ENCODE results near the gene SLIT3.
A peak's percentile ranks its signal among the peaks of the same experiment; 100 is the strongest.

SLIT3 gene

DNA sequence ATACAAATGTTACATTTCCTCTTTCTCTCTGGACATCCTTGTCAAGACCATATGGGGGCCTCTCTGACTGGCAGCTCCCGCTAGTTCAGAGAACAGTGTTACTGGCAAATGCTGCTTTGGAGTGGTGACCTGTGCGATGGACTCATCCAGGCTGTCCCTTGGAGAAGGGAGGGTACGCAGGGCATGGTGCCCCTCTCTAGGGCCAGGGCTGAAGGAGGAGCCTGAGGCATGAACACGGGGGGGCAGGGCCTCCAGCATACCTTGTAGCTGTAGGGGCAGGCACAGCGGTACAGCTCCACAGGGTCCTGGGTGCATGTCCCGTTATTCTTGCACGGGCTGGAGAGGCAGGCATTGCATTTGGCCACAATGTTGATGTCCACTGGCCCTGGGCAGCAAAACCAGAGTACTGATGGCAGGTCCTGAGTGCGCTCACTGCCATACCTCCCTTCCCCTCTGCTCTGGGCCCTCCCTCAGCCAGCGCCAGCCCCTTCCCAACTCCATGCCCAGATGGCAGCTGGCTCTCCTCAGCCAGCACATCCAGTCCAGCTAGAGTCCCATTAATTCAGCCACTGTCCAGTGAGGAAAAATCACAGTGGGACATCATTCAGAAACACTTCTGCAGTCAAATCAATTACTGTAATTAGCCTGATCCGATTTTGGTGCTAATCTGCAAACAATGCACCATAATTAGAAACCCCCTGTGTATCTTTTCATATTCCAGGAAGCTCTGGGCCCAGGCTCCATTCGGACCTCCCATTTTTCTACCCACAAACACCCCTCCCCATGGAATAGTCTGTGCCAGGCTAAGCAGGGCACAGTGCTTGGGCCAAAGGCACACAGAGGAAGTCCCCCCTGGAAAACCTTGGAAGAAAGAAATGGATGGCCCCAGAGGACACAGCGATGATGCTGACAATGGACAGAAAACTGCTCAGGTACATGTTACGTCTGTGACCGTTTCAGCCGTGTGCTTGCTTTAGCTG lies 592.9 kb downstream of the SLIT3 start:
- no peak for DNase-seq (ENCODE audit: low read depth, low spot score)
- no peak overlapping the region for H3K4me3 ChIP-seq (ENCODE audit: low read length)

GRCh38 chr5:168706655-168707069 lies 594.3 kb downstream of the SLIT3 start:
- peak; percentile 19 for DNase-seq (ENCODE audit: low read depth, low spot score)

DNA sequence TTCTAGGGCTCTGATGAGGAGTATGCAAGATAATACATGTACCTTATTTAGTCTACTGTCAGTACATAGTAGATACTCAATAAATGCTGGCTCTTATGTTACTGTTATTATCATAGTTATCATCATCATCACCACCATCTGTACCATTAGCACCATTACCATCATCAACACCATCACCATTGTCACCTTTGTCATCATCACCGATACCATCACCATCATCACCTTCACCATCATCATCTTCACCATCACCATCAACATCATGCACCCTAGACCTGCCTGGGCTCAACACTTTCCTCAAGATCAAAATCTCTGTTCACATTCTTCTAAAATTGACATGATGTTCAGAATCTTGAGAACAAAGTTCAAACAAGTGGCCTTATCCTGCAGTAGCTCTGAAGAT lies 595.6 kb downstream of the SLIT3 start:
- DNase-seq (ENCODE audit: low read depth, low spot score): no peak
- H3K4me3 ChIP-seq (ENCODE audit: low read length): no peak overlapping the region

More at GRCh38 chr5:168706655-168707069, 594.3 kb downstream of the SLIT3 start:
- no peak overlapping the region for H3K4me3 ChIP-seq (ENCODE audit: low read length)

GRCh38 chr5:168702511-168702910 lies 598.4 kb downstream of the SLIT3 start:
- no peak overlapping the region for H3K4me3 ChIP-seq (ENCODE audit: low read length)
- no peak for DNase-seq (ENCODE audit: low read depth, low spot score)

GRCh38 chr5:168701641-168702040 lies 599.3 kb downstream of the SLIT3 start:
- no peak overlapping the region for H3K4me3 ChIP-seq (ENCODE audit: low read length)
- no peak for DNase-seq (ENCODE audit: low read depth, low spot score)

DNA sequence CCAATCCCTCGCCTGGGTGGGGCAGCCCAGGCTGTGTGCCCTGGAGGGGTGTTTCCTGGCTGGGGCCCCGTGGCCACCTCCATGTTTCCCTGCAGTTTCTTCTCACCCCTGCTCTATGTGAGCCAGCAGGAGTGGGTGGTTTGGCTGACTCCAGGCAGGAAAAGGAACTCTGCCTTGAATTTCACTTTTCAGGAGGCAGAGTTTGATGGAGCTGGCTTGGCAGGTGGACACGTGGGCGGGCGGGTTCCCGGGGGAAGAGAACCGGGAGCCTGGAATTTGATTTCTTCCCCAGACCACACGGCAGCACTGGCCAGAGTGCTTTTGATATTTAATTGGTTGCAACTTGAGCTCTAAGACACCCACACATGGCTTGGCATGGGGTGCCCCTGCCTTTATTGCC lies 601.9 kb downstream of the SLIT3 start:
- no peak for DNase-seq (ENCODE audit: low read depth, low spot score)
- H3K4me3 ChIP-seq (ENCODE audit: low read length): no peak overlapping the region

DNA sequence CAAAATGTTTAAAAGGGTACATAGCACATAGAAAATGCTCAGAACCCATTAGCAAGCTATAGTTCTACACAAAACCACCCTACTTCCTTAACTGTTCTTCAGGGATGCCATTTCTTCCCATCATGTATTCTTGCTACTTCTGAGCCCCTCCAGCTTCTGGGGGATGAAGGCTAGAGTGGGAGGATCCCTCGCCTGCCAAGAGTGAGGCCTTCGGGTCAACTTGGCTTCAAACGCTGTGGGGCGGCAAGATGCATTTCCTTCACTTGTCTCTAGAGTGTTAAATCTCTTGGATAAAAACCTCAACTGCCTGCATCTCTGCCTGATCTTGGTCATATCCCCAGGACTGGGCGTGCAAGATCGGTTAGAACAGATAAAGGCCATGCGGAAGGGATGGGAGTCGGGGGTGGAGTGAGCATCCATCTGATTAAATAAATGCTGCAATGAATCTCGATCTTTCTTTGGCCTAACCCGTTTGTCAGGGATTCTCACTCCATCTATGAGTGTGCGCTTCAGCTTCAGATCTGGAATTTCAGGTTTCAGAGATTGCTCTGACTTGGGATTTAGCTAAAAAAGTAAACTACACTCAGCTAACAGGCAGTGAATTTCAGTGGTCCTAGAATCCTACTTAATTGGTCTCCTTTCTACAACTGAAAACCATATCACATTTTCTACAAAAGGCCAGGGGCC lies 603.8 kb downstream of the SLIT3 start:
- no peak for DNase-seq (ENCODE audit: low read depth, low spot score)
- no peak overlapping the region for H3K4me3 ChIP-seq (ENCODE audit: low read length)

DNA sequence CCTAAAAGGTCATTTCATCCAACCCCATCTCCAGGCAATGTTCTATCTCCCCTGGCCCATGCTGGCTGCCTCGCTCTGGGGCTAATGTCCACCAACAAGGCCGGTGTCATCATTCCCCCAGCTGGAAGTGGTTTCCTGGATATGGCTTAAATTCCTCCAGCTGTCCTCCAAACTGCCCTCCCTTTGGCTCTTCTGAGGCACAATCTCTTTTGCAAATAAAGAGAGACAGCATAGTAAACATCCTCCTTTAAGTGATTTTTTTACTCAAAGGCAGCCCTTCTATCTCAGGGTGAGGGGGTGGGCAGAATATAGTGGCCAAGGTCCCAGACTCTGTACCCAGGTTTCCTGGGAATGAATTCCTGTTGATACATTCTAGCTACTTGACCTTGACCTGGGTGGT lies 604.3 kb downstream of the SLIT3 start:
- no peak for DNase-seq (ENCODE audit: low read depth, low spot score)

DNA sequence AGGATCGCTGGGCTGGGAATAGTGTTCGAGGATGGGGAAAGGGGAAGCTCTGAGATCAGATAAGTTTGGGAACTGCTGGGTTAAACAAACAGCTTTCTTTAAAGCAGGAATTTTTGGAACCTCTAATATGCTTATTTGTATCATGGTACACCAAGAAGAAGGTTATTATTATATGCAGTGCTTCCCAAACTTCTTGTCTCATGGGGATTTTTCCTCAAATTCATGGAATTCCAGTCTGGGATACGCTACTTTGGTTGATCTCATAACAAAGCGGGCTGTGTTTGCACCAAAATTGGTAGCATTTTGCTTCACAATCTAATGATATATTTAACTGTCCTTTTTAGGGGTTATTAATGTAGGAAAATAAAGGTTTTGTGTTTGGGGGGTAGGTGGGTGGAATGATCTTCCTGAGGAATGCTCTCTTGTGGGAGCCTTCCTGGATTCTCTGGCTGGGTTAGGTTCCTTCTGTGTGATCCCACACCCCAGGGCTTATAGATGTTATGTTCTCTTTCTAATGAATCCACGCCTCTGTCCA lies 605.6 kb downstream of the SLIT3 start:
- DNase-seq (ENCODE audit: low read depth, low spot score): no peak
- H3K4me3 ChIP-seq (ENCODE audit: low read length): no peak overlapping the region

More for the DNA sequence above, 604.3 kb downstream of the SLIT3 start:
- H3K4me3 ChIP-seq (ENCODE audit: low read length): no peak overlapping the region

DNA sequence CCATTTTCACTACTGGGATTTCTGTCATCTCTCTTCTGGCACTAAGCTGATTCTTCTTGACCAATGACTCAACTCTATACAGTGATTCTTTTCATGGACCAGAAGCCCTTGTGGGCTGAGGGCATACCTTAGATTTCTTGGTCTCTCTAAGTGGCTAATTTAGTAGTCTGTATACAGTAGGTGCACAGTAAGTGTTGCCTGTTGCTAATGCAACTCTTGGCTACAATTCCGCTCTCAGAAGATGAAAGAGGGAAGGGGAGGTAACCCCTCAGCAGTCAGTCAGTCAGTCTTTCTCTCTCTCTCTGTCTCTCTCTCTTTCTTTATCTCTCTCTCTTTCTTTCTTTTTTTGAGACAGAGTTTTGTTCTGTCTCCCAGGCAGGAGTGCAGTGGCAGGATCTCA lies 606.6 kb downstream of the SLIT3 start:
- no peak overlapping the region for H3K4me3 ChIP-seq (ENCODE audit: low read length)
- no peak for DNase-seq (ENCODE audit: low read depth, low spot score)

- no peak overlapping the region for H3K4me3 ChIP-seq (ENCODE audit: low read length)
- DNase-seq (ENCODE audit: low read depth, low spot score): no peak
Measured at GRCh38 chr5:168693883-168694282, 607.1 kb downstream of the SLIT3 start.

- DNase-seq (ENCODE audit: low read depth, low spot score): no peak
- H3K4me3 ChIP-seq (ENCODE audit: low read length): no peak overlapping the region
Measured at GRCh38 chr5:168693297-168693696, 607.6 kb downstream of the SLIT3 start.

DNA sequence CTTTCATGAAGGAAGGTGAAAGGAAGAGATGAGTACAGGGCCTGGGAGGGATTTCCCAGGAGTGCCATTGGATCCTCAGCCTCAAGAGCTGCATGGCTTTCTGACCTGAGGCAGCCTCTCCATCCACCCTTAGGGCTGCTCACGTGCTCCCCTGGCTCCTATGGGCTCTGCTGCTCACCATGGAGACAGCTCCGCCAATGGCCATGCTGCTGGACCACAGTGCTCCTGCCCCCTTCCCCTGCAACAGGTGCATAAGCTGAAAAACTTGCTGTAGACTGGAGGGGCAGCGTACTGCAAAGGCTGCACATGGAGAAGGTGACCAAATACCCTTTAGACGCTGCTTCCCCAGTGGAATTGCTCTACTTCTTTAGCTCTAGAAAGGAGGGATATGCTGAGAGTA lies 609.0 kb downstream of the SLIT3 start:
- no peak overlapping the region for H3K4me3 ChIP-seq (ENCODE audit: low read length)

GRCh38 chr5:168689260-168689659 lies 611.7 kb downstream of the SLIT3 start:
- no peak overlapping the region for H3K4me3 ChIP-seq (ENCODE audit: low read length)
- no peak for DNase-seq (ENCODE audit: low read depth, low spot score)

More for the DNA sequence above, 609.0 kb downstream of the SLIT3 start:
- no peak for DNase-seq (ENCODE audit: low read depth, low spot score)

GRCh38 chr5:168686837-168687236 lies 614.1 kb downstream of the SLIT3 start:
- no peak overlapping the region for H3K4me3 ChIP-seq (ENCODE audit: low read length)
- no peak for DNase-seq (ENCODE audit: low read depth, low spot score)

- DNase-seq (ENCODE audit: low read depth, low spot score): no peak
- H3K4me3 ChIP-seq (ENCODE audit: low read length): no peak overlapping the region
Measured at GRCh38 chr5:168685566-168685965, 615.4 kb downstream of the SLIT3 start.

DNA sequence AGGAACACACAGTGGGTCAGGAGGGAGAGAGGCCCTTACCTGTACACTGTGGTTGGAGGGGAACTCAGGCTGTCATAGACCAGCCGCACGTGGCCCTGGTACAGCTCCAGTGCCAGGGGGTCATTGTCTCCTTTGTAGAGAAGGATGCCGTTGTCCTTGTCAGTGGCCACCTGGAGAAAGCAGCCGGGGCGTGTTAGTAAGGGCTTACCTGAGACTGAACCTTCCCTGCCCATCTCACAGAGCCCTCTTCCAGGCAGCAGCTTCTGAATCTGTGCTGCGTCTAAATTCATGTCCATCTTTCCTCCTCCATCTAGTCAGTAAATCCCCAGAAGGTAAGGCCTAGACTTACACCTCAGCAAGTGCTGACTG lies 617.0 kb downstream of the SLIT3 start:
- H3K4me3 ChIP-seq (ENCODE audit: low read length): no peak overlapping the region
- no peak for DNase-seq (ENCODE audit: low read depth, low spot score)

- H3K4me3 ChIP-seq (ENCODE audit: low read length): no peak overlapping the region
- no peak for DNase-seq (ENCODE audit: low read depth, low spot score)
Measured at GRCh38 chr5:168683247-168683926, 617.6 kb downstream of the SLIT3 start.

DNA sequence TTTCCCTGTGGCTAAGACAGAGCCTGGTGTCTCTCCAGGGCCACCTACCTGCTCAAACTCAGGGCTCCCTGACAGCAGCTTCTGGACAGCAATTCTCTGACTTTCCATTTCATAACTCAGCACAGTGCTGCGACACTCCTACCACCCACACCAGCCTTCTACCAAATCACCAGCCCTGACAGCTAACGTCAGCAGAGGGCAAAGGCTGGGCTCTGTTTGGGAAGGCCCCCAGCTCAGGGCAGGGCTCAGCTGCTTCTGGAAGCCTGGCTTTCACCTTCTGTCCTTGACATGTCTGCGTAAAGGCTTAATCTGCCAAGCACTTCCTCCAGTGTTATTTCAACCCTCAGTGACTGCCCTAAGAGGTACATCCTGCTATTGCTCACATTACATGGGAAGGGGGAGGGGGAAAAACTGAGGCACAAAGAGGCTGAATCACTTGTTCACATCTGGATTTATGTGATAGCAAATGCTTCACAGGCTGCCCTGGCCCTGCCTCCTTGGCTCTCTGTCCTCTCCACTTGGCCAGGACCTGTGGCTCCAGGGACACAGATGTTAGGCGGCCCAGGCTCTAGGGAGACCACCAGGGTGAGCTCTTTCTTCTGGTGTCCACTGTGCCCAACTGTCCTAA lies 619.3 kb downstream of the SLIT3 start:
- no peak overlapping the region for H3K4me3 ChIP-seq (ENCODE audit: low read length)
- no peak for DNase-seq (ENCODE audit: low read depth, low spot score)

All from Jurkat, Clone E6-1 (cell line).